OCI-LY7 (cell line): ENCODE measurements around the gene FGF3. TPM values are rescaled to one million over a fixed set of nuclear protein-coding genes. Genes with fewer than 3 reads are reported as not detected.

Experiments
- BruUV-seq: library from RNA; stranded (reverse); fragments of 400-500 nt; replicated peaks from 2 replicates; lab custom pipeline; 2021; lab: Mats Ljungman, UMichigan
- CTCF ChIA-PET: fragments of 300-600 bp; sonication (Branson Sonifier 250); formaldehyde crosslinking; loops from one replicate; lab custom pipeline; 2022; ENCODE audit warnings: antibody characterized with exemption; ENCODE audit not compliant: unreplicated experiment; lab: Charles Lee
- POLR2A ChIA-PET: fragments of 300-600 bp; sonication (Branson Sonifier 250); formaldehyde crosslinking; loops from one replicate; lab custom pipeline; 2022; ENCODE audit warnings: antibody characterized with exemption; lab: Charles Lee
- DNase-seq: peaks from one replicate; pipeline ENCODE4 v3.0.0-alpha.2; 2015; ENCODE audit warnings: low spot score
- H2AFZ ChIP-seq: fragments of 200-600 bp; sonication (generic), shearing (Covaris generic); 2 replicates; pipeline ENCODE4 v1.6.1; 2014; ENCODE audit warnings: mild to moderate bottlenecking, antibody characterized with exemption, low read length, moderate library complexity
- H3K27ac ChIP-seq: fragments of 200-600 bp; sonication (generic); 2 replicates; pipeline ENCODE4 v1.5.1; 2014; ENCODE audit warnings: mixed run types, low read depth, mild to moderate bottlenecking, moderate library complexity, low read length, inconsistent platforms; ENCODE audit not compliant: poor library complexity, severe bottlenecking
- H3K36me3 ChIP-seq: fragments of 200-600 bp; sonication (generic); 2 replicates; pipeline ENCODE4 v1.6.1; 2014; ENCODE audit warnings: mild to moderate bottlenecking, antibody characterized with exemption, low read length, moderate library complexity, mixed read lengths; ENCODE audit not compliant: insufficient read depth
- H3K4me1 ChIP-seq: fragments of 200-600 bp; sonication (generic); 2 replicates; pipeline ENCODE4 v1.5.1; 2014; ENCODE audit warnings: mild to moderate bottlenecking, low read length; ENCODE audit not compliant: insufficient read depth, poor library complexity, severe bottlenecking
- H3K4me2 ChIP-seq: fragments of 200-600 bp; sonication (generic); 2 replicates; pipeline ENCODE4 v1.6.1; 2014; ENCODE audit warnings: mild to moderate bottlenecking, low read length
- H3K4me3 ChIP-seq: fragments of 200-600 bp; sonication (generic); 2 replicates; pipeline ENCODE4 v1.5.1; 2014; ENCODE audit warnings: mild to moderate bottlenecking, low read depth, low read length; ENCODE audit not compliant: poor library complexity, severe bottlenecking
- H3K79me2 ChIP-seq: fragments of 200-600 bp; sonication (generic); 2 replicates; pipeline ENCODE4 v1.6.1; 2016; ENCODE audit warnings: low read depth, mild to moderate bottlenecking, low read length, moderate library complexity, mixed read lengths; ENCODE audit not compliant: insufficient read depth
- H3K9me2 ChIP-seq: fragments of 200-600 bp; sonication (generic); 2 replicates; pipeline ENCODE4 v1.6.1; 2016; ENCODE audit warnings: mild to moderate bottlenecking, low read length, mixed read lengths; ENCODE audit not compliant: insufficient read depth
- H3K9me3 ChIP-seq: fragments of 200-600 bp; sonication (generic); 2 replicates; pipeline ENCODE4 v1.6.1; 2014; ENCODE audit warnings: mild to moderate bottlenecking, mixed run types, low read length, mixed read lengths
- H4K20me1 ChIP-seq: fragments of 200-600 bp; sonication (generic); 2 replicates; pipeline ENCODE4 v1.6.1; 2014; ENCODE audit warnings: mild to moderate bottlenecking, antibody characterized with exemption, low read length, moderate library complexity, mixed read lengths; ENCODE audit not compliant: insufficient read depth
- EZH2phosphoT487 ChIP-seq: fragments of 200-600 bp; sonication (generic); IDR thresholded peaks from 2 replicates; pipeline ENCODE4 v1.6.1; 2018; ENCODE audit warnings: low read depth, borderline replicate concordance, mild to moderate bottlenecking, mixed run types, antibody characterized with exemption, low read length, moderate library complexity, mixed read lengths
- intact Hi-C: fragments of 100-400 bp; cut with micrococcal nuclease; formaldehyde crosslinking; loops from one replicate; pipeline ENCODE4 v1.10.0; 2022; ENCODE audit not compliant: unreplicated experiment
- total RNA-seq, 2 experiments: library from RNA; depleted of rRNA in 1 of 2; stranded (reverse); fragments of >200 nt in 1 of 2; shearing (Covaris generic) in 1 of 2; gene quantifications; 2 replicates each; pipeline ENCODE4 v1.2.3, GENCODE V29; 2014 to 2022
- TF ChIP-seq, protein P1 (sequence below): fragments of 200-600 bp; sonication (generic); conservative IDR thresholded peaks from 2 replicates; pipeline ENCODE4 v1.5.1; 2014; ENCODE audit warnings: mild to moderate bottlenecking, antibody characterized with exemption, low read length, moderate library complexity, mixed read lengths

Gene FGF3
- total RNA-seq, 2 experiments from 2014 or later = not detected

DNA sequence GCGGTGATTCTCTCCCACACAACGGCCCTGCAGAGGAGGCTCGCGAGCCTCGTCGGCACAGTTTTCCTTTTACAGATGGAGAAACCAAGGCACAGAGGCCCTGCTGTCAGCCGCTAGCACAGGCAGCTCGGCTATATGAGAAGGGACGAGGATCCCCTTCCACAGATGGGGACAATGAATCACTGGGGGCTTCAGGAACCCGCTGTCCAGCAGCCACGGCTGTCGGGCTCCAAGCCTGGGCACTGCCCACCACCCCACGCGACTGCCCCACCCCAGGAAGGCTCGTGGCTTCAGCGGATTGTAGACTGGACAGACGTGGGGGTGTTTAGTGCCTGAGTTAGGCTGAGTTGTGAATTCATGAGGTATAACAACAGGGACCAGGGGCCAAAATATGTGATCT is 17.2 kb upstream of the FGF3 start:
- BruUV-seq = no TSS peak
- H3K4me1 ChIP-seq = no peaks in the 10 kb centered on the region
- H2AFZ ChIP-seq = no peak overlapping the region
- no peaks in the 10 kb centered on the region; the same call in 1 of the 2 replicates for H3K9me3 ChIP-seq
- H3K27ac ChIP-seq = no peak overlapping the region
- intact Hi-C loops = no loop called here
- H3K79me2 ChIP-seq = no peaks in the 10 kb centered on the region
- no peaks in the 10 kb centered on the region for H3K36me3 ChIP-seq
- TF ChIP-seq, protein P1, sequence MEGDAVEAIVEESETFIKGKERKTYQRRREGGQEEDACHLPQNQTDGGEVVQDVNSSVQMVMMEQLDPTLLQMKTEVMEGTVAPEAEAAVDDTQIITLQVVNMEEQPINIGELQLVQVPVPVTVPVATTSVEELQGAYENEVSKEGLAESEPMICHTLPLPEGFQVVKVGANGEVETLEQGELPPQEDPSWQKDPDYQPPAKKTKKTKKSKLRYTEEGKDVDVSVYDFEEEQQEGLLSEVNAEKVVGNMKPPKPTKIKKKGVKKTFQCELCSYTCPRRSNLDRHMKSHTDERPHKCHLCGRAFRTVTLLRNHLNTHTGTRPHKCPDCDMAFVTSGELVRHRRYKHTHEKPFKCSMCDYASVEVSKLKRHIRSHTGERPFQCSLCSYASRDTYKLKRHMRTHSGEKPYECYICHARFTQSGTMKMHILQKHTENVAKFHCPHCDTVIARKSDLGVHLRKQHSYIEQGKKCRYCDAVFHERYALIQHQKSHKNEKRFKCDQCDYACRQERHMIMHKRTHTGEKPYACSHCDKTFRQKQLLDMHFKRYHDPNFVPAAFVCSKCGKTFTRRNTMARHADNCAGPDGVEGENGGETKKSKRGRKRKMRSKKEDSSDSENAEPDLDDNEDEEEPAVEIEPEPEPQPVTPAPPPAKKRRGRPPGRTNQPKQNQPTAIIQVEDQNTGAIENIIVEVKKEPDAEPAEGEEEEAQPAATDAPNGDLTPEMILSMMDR = no peak
- TF ChIP-seq EZH2phosphoT487 = no peak
- no peak overlapping the region for H3K4me3 ChIP-seq
- CTCF ChIA-PET = no interaction called here
- no peak overlapping the region for H3K4me2 ChIP-seq
- no peaks in the 10 kb centered on the region for H4K20me1 ChIP-seq
- DNase-seq = no peak
- POLR2A ChIA-PET = interaction anchor here (0.7 kb wide), 1 partner anchor 1605 kb away, joined by 3 read pairs; no protein-coding TSS in a partner anchor
- no peaks in the 10 kb centered on the region for H3K9me2 ChIP-seq

DNA sequence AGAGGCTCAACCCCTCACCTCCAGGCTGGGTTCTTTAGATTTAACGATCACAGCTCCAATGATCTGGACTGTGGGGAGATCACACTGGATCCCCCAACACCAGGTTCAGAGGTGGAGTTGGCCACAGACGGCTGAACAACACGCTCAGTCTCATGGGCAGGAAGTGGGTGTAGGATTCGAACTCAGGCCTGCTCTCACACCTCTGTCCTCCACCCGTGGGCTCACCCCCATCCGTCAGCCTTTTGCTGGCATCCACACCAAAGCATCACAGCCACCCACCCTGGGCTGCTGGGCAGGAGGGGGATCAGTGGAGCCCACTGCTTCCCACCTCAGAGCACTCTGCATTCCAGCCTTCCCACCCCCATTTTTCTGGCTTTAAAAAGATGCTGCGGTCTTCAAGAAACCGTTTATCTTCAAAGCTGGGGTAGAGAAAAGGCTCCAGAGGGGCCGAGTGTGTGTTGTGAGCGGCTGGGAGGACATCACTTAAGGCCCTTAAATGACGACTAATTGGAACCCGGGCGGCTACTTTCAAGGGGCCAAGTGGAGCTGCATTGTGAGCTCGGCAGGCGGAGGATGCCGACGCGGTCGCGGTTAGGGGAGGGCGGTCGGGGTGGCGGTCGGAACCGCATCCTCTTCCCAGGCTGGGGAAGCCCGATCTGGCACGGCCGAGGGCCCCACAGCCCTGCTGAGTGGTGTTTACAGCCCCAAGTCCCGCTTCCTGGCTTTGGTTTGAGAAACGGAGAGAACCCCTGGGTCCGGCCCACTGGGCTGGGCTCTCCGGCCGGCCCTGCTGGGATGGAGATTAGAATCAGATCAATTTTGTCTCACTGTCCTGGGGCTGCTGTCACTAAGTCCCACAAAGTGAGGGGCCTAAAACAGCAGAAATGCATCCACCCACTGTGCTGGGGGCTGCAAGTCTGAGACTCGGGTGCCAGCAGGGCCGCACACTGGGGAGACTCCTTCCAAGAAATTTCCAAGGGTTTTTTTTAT is 15.9 kb upstream of the FGF3 start:
- H3K9me2 ChIP-seq = no peaks in the 10 kb centered on the region
- no peaks in the 10 kb centered on the region for H3K9me3 ChIP-seq
- H3K4me1 ChIP-seq = no peaks in the 10 kb centered on the region
- no peaks in the 10 kb centered on the region for H3K36me3 ChIP-seq
- BruUV-seq = no TSS peak
- H3K4me2 ChIP-seq = no peak overlapping the region
- H3K79me2 ChIP-seq = no peaks in the 10 kb centered on the region
- intact Hi-C loops = no loop called here
- TF ChIP-seq, protein P1 = no peak
- no peak for TF ChIP-seq EZH2phosphoT487
- ChIA-PET POLR2A (no interaction called here), CTCF (no interaction called here)
- no peak for DNase-seq
- no peaks in the 10 kb centered on the region for H4K20me1 ChIP-seq
- H3K27ac ChIP-seq = no peak overlapping the region
- no peak overlapping the region for H3K4me3 ChIP-seq
- H2AFZ ChIP-seq = no peak overlapping the region

DNA sequence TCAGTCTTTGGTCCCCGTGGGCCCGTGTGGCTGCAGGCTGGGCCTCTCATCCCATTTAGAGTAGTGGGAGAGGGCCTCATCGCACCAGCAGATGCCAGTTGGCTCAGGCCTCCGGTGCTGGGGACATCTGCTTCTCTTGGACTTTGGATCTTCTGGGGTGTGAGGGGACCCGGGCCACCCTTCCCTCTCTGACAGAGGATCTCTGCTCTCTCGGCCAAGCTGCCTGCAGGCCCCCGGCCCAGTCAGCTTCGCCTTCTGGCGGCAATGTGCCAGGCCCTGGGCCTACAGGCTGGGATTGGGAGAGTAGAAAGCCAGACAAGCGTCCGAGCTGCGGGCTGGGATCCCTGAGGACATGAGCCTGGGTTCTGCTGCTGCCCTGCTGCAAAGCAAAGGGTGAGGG is 15.0 kb upstream of the FGF3 start:
- H3K4me2 ChIP-seq = no peak overlapping the region
- H3K4me3 ChIP-seq = no peak overlapping the region
- H3K36me3 ChIP-seq = no peaks in the 10 kb centered on the region
- no peaks in the 10 kb centered on the region for H3K4me1 ChIP-seq
- no peak overlapping the region for H3K27ac ChIP-seq
- no peak for DNase-seq
- H3K9me2 ChIP-seq = no peaks in the 10 kb centered on the region
- BruUV-seq = no TSS peak
- ChIA-PET POLR2A (no interaction called here), CTCF (no interaction called here)
- no peaks in the 10 kb centered on the region for H3K79me2 ChIP-seq
- H4K20me1 ChIP-seq = no peaks in the 10 kb centered on the region
- no peaks in the 10 kb centered on the region for H3K9me3 ChIP-seq
- TF ChIP-seq EZH2phosphoT487 = no peak
- TF ChIP-seq, protein P1 = no peak
- H2AFZ ChIP-seq = no peak overlapping the region
- intact Hi-C loops = no loop called here
